Activated CD8-positive, alpha-beta T cell treated with anti-CD3 and anti-CD28 coated beads, Interleukin-2, amount 10 ng/mL, durations not matched to agents 7 days and 5 days (primary cell): ENCODE results near the gene VHLL. TPM values are rescaled to one million over a fixed set of nuclear protein-coding genes. Genes with fewer than 3 reads are reported as not detected.
"Not testable (repeated sequence)": the region's sequence is repeated elsewhere in the genome, so short reads cannot be mapped to it uniquely, and the experiment has no call there.

Experiments
- ATAC-seq: fragments of 150-1000 bp; cut with Tn5 transposase; one replicate; pipeline ENCODE4 v1.10.0; 2021; ENCODE audit warnings: moderate library complexity
- CTCF ChIA-PET: fragments of 350-600 bp; sonication (Branson Sonifier 250); formaldehyde crosslinking; loops from one replicate; lab custom pipeline; 2021; ENCODE audit warnings: antibody characterized with exemption; lab: Charles Lee
- POLR2A ChIA-PET: fragments of 350-600 bp; sonication (Branson Sonifier 250); formaldehyde crosslinking; loops from one replicate; lab custom pipeline; 2021; ENCODE audit warnings: antibody characterized with exemption; lab: Charles Lee
- DNase-seq: peaks from one replicate; pipeline ENCODE4 v3.0.0-alpha.2; 2020
- H3K27ac Mint-ChIP-seq: one replicate; pipeline ENCODE4 v1.8.0; 2021; ENCODE audit warnings: mild to moderate bottlenecking, mixed read lengths
- H3K27me3 Mint-ChIP-seq: one replicate; pipeline ENCODE4 v1.8.0; 2021; ENCODE audit warnings: low read depth, mixed read lengths
- H3K36me3 Mint-ChIP-seq: one replicate; pipeline ENCODE4 v1.8.0; 2021; ENCODE audit warnings: low read depth, mixed read lengths
- H3K4me1 Mint-ChIP-seq: one replicate; pipeline ENCODE4 v1.8.0; 2021; ENCODE audit warnings: low read depth, mixed read lengths
- H3K4me3 Mint-ChIP-seq: one replicate; pipeline ENCODE4 v1.8.0; 2021; ENCODE audit warnings: mild to moderate bottlenecking, mixed read lengths
- H3K9me3 Mint-ChIP-seq: one replicate; pipeline ENCODE4 v1.8.0; 2022; ENCODE audit warnings: mixed read lengths; ENCODE audit not compliant: insufficient read depth
- total RNA-seq, 2 experiments: library from RNA; stranded (reverse); gene quantifications; one replicate each; pipeline ENCODE4 v1.2.3, GENCODE V29; 2021

VHLL gene
- not detected for total RNA-seq

DNA sequence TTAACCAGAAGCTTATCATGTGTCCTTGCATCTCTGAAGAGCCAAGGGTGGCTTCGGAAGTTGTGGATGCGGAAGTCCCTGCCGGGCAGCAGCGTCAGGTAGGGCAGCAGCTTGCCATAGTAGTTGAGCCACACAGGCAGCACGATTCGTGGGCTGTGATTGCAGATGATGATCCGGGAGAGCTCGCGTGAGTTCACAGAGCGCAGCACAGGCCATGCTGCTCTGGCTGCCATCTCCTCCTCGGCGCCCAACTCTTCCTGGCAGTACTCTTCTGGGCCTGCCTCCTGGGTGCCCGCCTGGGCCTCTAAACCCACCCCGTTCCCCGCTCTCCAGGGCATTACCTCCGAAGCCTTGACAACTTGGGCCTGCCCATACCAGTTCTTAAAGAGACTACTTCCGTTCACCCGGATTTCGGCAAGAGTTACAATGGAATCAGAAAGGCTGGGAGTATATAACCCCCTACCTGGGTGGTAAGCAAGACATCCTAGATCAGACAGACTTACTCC, at the start of gene VHLL:
Gene VHLL (minus strand): TSS at position 456 of the 506 bp plus-strand sequence. CDS start 118 bp downstream, at position 338.
- no peak within 1 kb of the TSS for H3K27ac Mint-ChIP-seq

GRCh38 chr1:156347331-156347730, 48.2 kb upstream of the VHLL start:
- H3K27ac Mint-ChIP-seq, result no peak overlapping the region
- CTCF ChIA-PET, result interaction anchor here (0.8 to 2.1 kb wide), 3 partner anchors 11 to 99 kb away, joined by 3 to 8 read pairs (median 5); no protein-coding TSS in a partner anchor
- POLR2A ChIA-PET, result no interaction called here
- H3K36me3 Mint-ChIP-seq, result no peaks in the 10 kb centered on the region
- peaks cover 33% of the 10 kb centered on the region for H3K27me3 Mint-ChIP-seq
- H3K4me1 Mint-ChIP-seq, result peaks cover 5% of the 10 kb centered on the region
- H3K9me3 Mint-ChIP-seq, result no peaks in the 10 kb centered on the region
- ATAC-seq (no peak), DNase-seq (no peak)
- no peak overlapping the region for H3K4me3 Mint-ChIP-seq

More for the DNA sequence above, at the start of gene VHLL:
- no peak for DNase-seq
- POLR2A ChIA-PET, result no interaction called here
- Mint-ChIP-seq H3K36me3 (peaks cover 6% of the 10 kb centered on the region), H3K4me3 (no peak within 1 kb of the TSS), H3K9me3 (no peaks in the 10 kb centered on the region), H3K27me3 (no peaks in the 10 kb centered on the region), H3K4me1 (peaks cover 19% of the 10 kb centered on the region)
- no peak for ATAC-seq
- CTCF ChIA-PET, result no interaction called here

- H3K27ac Mint-ChIP-seq, result no peak overlapping the region
- no peaks in the 10 kb centered on the region for H3K36me3 Mint-ChIP-seq
- H3K9me3 Mint-ChIP-seq, result no peaks in the 10 kb centered on the region
- POLR2A ChIA-PET, result no interaction called here
- peaks cover 33% of the 10 kb centered on the region for H3K27me3 Mint-ChIP-seq
- ATAC-seq, result no peak
- H3K4me3 Mint-ChIP-seq, result no peak overlapping the region
- CTCF ChIA-PET, result interaction anchor here (1.6 to 2.1 kb wide), 2 partner anchors 39 to 99 kb away, joined by 5 to 8 read pairs; no protein-coding TSS in a partner anchor
- no peak for DNase-seq
- H3K4me1 Mint-ChIP-seq, result peaks cover 5% of the 10 kb centered on the region
Observed at GRCh38 chr1:156346636-156347035, 47.5 kb upstream of the VHLL start.

DNA sequence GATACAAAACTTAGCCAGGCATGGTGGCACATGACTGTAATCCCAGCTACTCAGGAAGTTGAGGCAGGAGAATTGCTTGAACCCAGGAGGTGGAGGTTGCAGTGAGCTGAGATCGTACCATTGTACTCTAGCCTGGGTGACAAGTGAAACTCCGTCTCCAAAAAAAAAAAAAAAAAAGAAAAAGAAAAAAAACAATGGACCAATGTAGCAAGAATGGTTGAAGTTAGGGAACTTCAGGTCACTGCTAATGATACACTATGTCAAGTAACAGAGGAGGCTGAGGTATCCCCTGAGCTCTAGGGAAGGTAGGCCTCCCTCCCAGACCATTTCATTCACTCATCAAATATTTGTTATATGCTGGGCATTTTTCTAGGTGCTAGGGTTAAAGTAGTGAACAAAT, 46.9 kb upstream of the VHLL start:
- POLR2A ChIA-PET, H3K36me3 Mint-ChIP-seq, H3K4me1 Mint-ChIP-seq, H3K9me3 Mint-ChIP-seq, H3K27ac Mint-ChIP-seq, DNase-seq, H3K4me3 Mint-ChIP-seq, ATAC-seq: not testable (repeated sequence)
- CTCF ChIA-PET, result interaction anchor here (1.6 to 2.2 kb wide), 2 partner anchors 40 to 100 kb away, joined by 5 to 15 read pairs; no protein-coding TSS in a partner anchor
- H3K27me3 Mint-ChIP-seq, result peaks cover 33% of the 10 kb centered on the region

- H3K27me3 Mint-ChIP-seq, result peaks cover 25% of the 10 kb centered on the region
- no peak for DNase-seq
- POLR2A ChIA-PET, result no interaction called here
- no peak overlapping the region for H3K4me3 Mint-ChIP-seq
- no peaks in the 10 kb centered on the region for H3K36me3 Mint-ChIP-seq
- CTCF ChIA-PET, result interaction anchor here (0.7 to 2.2 kb wide), 6 partner anchors 9 to 237 kb away, joined by 3 to 15 read pairs (median 4); no protein-coding TSS in a partner anchor
- no peaks in the 10 kb centered on the region for H3K9me3 Mint-ChIP-seq
- H3K27ac Mint-ChIP-seq, result no peak overlapping the region
- no peak for ATAC-seq
- H3K4me1 Mint-ChIP-seq, result peaks cover under 1% of the 10 kb centered on the region
Observed at GRCh38 chr1:156344409-156344808, 45.3 kb upstream of the VHLL start.

GRCh38 chr1:156342166-156342955, 43.3 kb upstream of the VHLL start:
- Mint-ChIP-seq H3K4me1 (peaks cover 12% of the 10 kb centered on the region), H3K27ac (no peak overlapping the region), H3K9me3 (no peaks in the 10 kb centered on the region), H3K4me3 (no peak overlapping the region), H3K36me3 (peaks cover 7% of the 10 kb centered on the region), H3K27me3 (peaks cover 16% of the 10 kb centered on the region)
- CTCF ChIA-PET, result interaction anchor here (0.8 to 1.5 kb wide), 5 partner anchors 14 to 269 kb away, joined by 3 to 6 read pairs (median 4); no protein-coding TSS in a partner anchor
- POLR2A ChIA-PET, result interaction anchor here (0.5 kb wide), 1 partner anchor 483 kb away, joined by 3 read pairs; the partner anchor contains the start of gene SYT11
- ATAC-seq, result no peak
- DNase-seq, result no peak

GRCh38 chr1:156338180-156338976, 39.3 kb upstream of the VHLL start, which contains the start of the genes CCT3 and TSACC:
CCT3 (minus strand) TSS chr1:156338292; CDS start chr1:156338184, 108 bp downstream.
TSACC (plus strand) TSS chr1:156338526; CDS start chr1:156339758, 1,232 bp downstream.
- peaks cover 2% of the 10 kb centered on the region for H3K27me3 Mint-ChIP-seq
- POLR2A ChIA-PET, result interaction anchor here (0.7 to 2.1 kb wide), 3 partner anchors 54 to 286 kb away, joined by 3 to 9 read pairs (median 3); partner anchors contain the start of genes SMG5 and TMEM79
- CTCF ChIA-PET, result interaction anchor here (0.9 to 4.0 kb wide), 4 partner anchors 18 to 142 kb away, joined by 3 to 21 read pairs (median 6); no protein-coding TSS in a partner anchor
- peak within 1 kb of the TSS; percentile 99 for H3K27ac Mint-ChIP-seq
- no peaks in the 10 kb centered on the region for H3K9me3 Mint-ChIP-seq
- H3K4me1 Mint-ChIP-seq, result peaks cover 39% of the 10 kb centered on the region
- peaks cover 39% of the 10 kb centered on the region for H3K36me3 Mint-ChIP-seq
- ATAC-seq, result peak; percentile 96
- peak within 1 kb of the TSS; percentile 97 for H3K4me3 Mint-ChIP-seq
- DNase-seq, result peak; percentile 99

GRCh38 chr1:156337888-156338179, 38.7 kb upstream of the VHLL start:
- ATAC-seq (no peak), DNase-seq (no peak)
- Mint-ChIP-seq H3K36me3 (peaks cover 41% of the 10 kb centered on the region), H3K4me1 (peaks cover 39% of the 10 kb centered on the region), H3K27ac (peak overlapping the region; percentile 99), H3K27me3 (no peaks in the 10 kb centered on the region), H3K4me3 (peak overlapping the region; percentile 97), H3K9me3 (no peaks in the 10 kb centered on the region)
- ChIA-PET CTCF (interaction anchor here (0.9 to 4.0 kb wide), 4 partner anchors 18 to 143 kb away, joined by 3 to 21 read pairs (median 6); no protein-coding TSS in a partner anchor), POLR2A (interaction anchor here (0.7 to 2.1 kb wide), 3 partner anchors 54 to 286 kb away, joined by 3 to 9 read pairs (median 3); partner anchors contain the start of genes SMG5 and TMEM79)

GRCh38 chr1:156337052-156337887, 38.2 kb upstream of the VHLL start:
- H3K36me3 Mint-ChIP-seq, result peaks cover 47% of the 10 kb centered on the region
- H3K9me3 Mint-ChIP-seq, result no peaks in the 10 kb centered on the region
- ChIA-PET CTCF (interaction anchor here (0.8 to 4.0 kb wide), 12 partner anchors 10 to 359 kb away, joined by 3 to 21 read pairs (median 4); partner anchors contain the start of genes ARHGEF2 and TMEM79), POLR2A (interaction anchor here (0.7 to 2.1 kb wide), 4 partner anchors 53 to 285 kb away, joined by 3 to 9 read pairs (median 3); partner anchors contain the start of genes SMG5 and TMEM79)
- H3K4me1 Mint-ChIP-seq, result peaks cover 39% of the 10 kb centered on the region
- H3K27me3 Mint-ChIP-seq, result no peaks in the 10 kb centered on the region
- DNase-seq (no peak), ATAC-seq (no peak)
- peak overlapping the region; percentile 99 for H3K27ac Mint-ChIP-seq
- peak overlapping the region; percentile 97 for H3K4me3 Mint-ChIP-seq

DNA sequence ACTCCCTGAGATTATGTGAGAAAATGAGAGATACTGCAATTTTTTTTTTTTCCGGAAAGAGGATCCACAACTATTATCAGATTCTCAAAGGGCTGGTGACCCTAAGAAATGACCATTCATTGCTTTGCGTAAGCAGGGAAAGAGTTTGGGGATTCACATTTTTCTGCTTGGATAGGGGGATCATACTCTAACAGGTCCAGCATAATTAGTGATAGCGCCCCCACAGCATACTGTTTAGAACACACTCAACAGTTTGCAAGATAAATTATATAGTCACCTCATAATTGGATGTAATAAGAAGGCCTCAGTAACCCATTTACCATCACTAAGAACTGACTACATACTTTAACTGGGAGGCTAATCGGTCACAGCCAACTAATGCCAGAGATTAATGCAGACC, 37.1 kb upstream of the VHLL start:
- H3K9me3 Mint-ChIP-seq, result no peaks in the 10 kb centered on the region
- DNase-seq, result peak; percentile 25
- ChIA-PET POLR2A (interaction anchor here (0.9 to 2.1 kb wide), 2 partner anchors 54 to 138 kb away, joined by 3 to 9 read pairs; partner anchors contain the start of gene SMG5), CTCF (interaction anchor here (0.7 to 4.0 kb wide), 12 partner anchors 9 to 358 kb away, joined by 3 to 21 read pairs (median 3); partner anchors contain the start of genes ARHGEF2, PMF1 and TMEM79)
- H3K4me3 Mint-ChIP-seq, result peak overlapping the region; percentile 97
- peaks cover 50% of the 10 kb centered on the region for H3K36me3 Mint-ChIP-seq
- ATAC-seq, result no peak
- H3K27me3 Mint-ChIP-seq, result no peaks in the 10 kb centered on the region
- H3K4me1 Mint-ChIP-seq, result peaks cover 39% of the 10 kb centered on the region
- H3K27ac Mint-ChIP-seq, result peak overlapping the region; percentile 60
